Kidney (tissue), 14 donors: ENCODE results near the gene CDK13. TPM values are rescaled to one million over a fixed set of nuclear protein-coding genes. Genes with fewer than 3 reads are reported as not detected.
"Not testable (repeated sequence)": the region's sequence is repeated elsewhere in the genome, so short reads cannot be mapped to it uniquely, and the experiment has no call there.

Source experiments
- DNase-seq, 5 donors: peaks; one replicate each; pipeline ENCODE4 v3.0.0-alpha.2; 2013 to 2020
- FAIRE-seq: peaks from 2 replicates; lab custom pipeline; 2012; peaks lifted over from hg19 to GRCh38; lab: Jason Lieb, UNC
- H3K27ac ChIP-seq, 2 donors: one replicate each; pipeline ENCODE4 v1.7.0; 2013; ENCODE audit warnings: low read depth in 2 of 2, low read length in 2 of 2, inconsistent platforms in 1 of 2
- H3K27me3 ChIP-seq: one replicate; pipeline ENCODE4 v1.7.1; 2013; ENCODE audit warnings: low read length, inconsistent platforms; ENCODE audit not compliant: control insufficient read depth, insufficient read depth
- H3K36me3 ChIP-seq, 3 donors: one replicate each; pipeline versions ENCODE4 v1.7.0 to v1.7.1; 2013; ENCODE audit warnings: low read length in 3 of 3, control low read depth in 1 of 3, inconsistent platforms in 1 of 3; ENCODE audit not compliant: insufficient read depth in 3 of 3, control insufficient read depth in 2 of 3
- H3K4me1 ChIP-seq, 3 donors: one replicate each; pipeline versions ENCODE4 v1.7.0 to v1.7.1; 2013; ENCODE audit warnings: low read length in 3 of 3, inconsistent platforms in 1 of 3, low read depth in 1 of 3; ENCODE audit not compliant: control insufficient read depth in 2 of 3, insufficient read depth in 2 of 3
- H3K4me3 ChIP-seq, 3 donors: one replicate each; pipeline versions ENCODE4 v1.7.0 to v1.8.1; 2013; ENCODE audit warnings: low read length in 3 of 3, control low read depth in 1 of 3, inconsistent platforms in 1 of 3
- H3K9ac ChIP-seq, 3 donors: one replicate each; pipeline versions ENCODE4 v1.7.0 to v1.7.1; 2013; ENCODE audit warnings: low read length in 3 of 3, control low read depth in 1 of 3, inconsistent platforms in 1 of 3
- H3K9me3 ChIP-seq, 3 donors: one replicate each; pipeline versions ENCODE4 v1.7.0 to v1.7.1; 2013; ENCODE audit warnings: low read length in 3 of 3, control low read depth in 1 of 3, inconsistent platforms in 1 of 3; ENCODE audit not compliant: control insufficient read depth in 2 of 3, insufficient read depth in 1 of 3
- intact Hi-C: fragments of 100-400 bp; cut with DNase I; formaldehyde crosslinking; loops from one replicate; pipeline ENCODE4 v1.11.1; 2022
- polyA plus RNA-seq: library from polyadenylated mRNA; stranded (reverse); fragments of 350-450 nt; fragmentation: Illumina TruSeq; extraction: RNeasy Lipid Tissue Mini Kit (QIAGEN cat#74804); gene quantifications from one replicate; pipeline ENCODE4 v1.2.3, GENCODE V29; 2014; ENCODE audit warnings: low read depth, low replicate concordance; ENCODE audit not compliant: insufficient read depth
- total RNA-seq: library from RNA; stranded (reverse); fragmentation: NEBNext Ultra II Directional; extraction: Animal tissue kit (Norgen Biotek cat#: 25700); gene quantifications from one replicate; pipeline ENCODE4 v1.2.1, GENCODE V29; 2021
- TF ChIP-seq, protein P1 (sequence below): IDR thresholded peaks from 3 replicates; pipeline ENCODE4 v1.5.1; 2012; ENCODE audit warnings: mild to moderate bottlenecking, moderate library complexity, borderline replicate concordance; ENCODE audit not compliant: insufficient read depth; ENCODE audit errors: extremely low read depth
- donor health status: control.
- donor health status: control.
- donor health status: control.
- donor health status: control.
- donor health status: control.
- donor health status: DM: yes; HTN: yes; CAD: no.
- donor health status: Normal renal cell carcinoma (clear cell type).

Gene CDK13
- total and polyA plus RNA-seq, 2 donors from 2014 or later, result 15.5 to 50.9 TPM

DNA sequence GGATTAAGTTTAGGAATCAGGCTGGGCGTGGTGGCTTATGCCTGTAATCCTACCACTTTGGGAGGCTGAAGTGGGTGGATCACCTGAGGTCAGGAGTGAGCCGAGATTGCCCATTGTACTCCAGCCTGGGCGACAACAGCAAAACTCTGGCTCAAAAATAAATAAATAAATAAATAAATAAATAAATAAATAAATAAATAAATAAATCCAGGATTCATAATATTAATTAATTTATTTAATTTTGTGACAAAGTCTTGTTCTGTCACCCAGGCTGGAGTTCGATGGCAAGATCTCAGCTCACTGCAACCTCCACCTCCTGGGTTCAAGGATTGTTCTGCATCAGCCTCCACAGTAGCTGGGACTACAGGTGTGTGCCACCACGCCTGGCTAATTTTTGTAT is 188.9 kb downstream of the CDK13 start:
- TF ChIP-seq, protein P1, sequence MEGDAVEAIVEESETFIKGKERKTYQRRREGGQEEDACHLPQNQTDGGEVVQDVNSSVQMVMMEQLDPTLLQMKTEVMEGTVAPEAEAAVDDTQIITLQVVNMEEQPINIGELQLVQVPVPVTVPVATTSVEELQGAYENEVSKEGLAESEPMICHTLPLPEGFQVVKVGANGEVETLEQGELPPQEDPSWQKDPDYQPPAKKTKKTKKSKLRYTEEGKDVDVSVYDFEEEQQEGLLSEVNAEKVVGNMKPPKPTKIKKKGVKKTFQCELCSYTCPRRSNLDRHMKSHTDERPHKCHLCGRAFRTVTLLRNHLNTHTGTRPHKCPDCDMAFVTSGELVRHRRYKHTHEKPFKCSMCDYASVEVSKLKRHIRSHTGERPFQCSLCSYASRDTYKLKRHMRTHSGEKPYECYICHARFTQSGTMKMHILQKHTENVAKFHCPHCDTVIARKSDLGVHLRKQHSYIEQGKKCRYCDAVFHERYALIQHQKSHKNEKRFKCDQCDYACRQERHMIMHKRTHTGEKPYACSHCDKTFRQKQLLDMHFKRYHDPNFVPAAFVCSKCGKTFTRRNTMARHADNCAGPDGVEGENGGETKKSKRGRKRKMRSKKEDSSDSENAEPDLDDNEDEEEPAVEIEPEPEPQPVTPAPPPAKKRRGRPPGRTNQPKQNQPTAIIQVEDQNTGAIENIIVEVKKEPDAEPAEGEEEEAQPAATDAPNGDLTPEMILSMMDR, result no peak
- Histone ChIP-seq H3K27ac (no peak overlapping the region), H3K4me3 (no peak overlapping the region), H3K9me3 (no peaks in the 10 kb centered on the region), H3K27me3 (no peaks in the 10 kb centered on the region), H3K4me1 (no peaks in the 10 kb centered on the region), H3K36me3 (no peaks in the 10 kb centered on the region), H3K9ac (no peak overlapping the region)
- FAIRE-seq (no peak), DNase-seq (no peak)
- intact Hi-C loops, result no loop called here

DNA sequence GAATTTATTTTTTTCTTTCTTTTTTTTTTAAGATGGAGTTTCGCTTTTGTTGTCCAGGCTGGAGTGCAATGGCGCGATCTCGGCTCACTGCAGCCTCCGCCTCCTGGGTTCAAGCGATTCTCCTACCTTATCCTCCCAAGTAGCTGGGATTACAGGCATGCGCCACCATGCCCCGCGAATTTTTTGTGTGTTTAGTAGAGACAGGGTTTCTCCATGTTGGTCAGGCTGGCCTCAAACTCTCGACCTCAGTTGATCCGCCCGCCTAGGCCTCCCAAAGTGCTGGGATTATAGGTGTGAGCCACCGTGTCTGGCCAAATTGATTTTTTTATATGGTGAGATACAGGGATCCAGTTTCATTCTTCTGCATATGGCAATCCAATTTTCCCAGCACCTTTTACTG is 189.8 kb downstream of the CDK13 start:
- H3K9me3 ChIP-seq, intact Hi-C loops, H3K27me3 ChIP-seq, H3K27ac ChIP-seq, H3K36me3 ChIP-seq, FAIRE-seq, H3K4me3 ChIP-seq, H3K4me1 ChIP-seq, DNase-seq, H3K9ac ChIP-seq: not testable (repeated sequence)

DNA sequence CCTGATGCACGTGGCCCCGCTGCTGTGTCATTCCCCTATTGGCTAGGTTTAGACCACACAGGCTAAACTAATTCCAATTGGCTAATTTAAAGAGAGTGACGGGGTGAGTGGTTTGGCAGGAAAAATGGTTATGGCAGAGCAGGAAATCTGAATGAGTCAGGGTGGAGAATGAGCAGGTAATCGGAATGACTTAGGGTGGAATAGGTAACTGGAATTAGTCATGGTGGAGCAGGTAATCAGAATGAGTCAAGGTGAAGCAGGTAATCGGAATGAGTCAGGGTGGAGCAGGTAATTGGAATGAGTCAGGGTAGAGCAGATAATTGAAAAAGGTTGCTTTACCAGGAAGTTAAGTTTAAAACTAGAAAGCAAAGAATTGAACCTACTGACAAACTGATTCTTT is 191.9 kb downstream of the CDK13 start:
- H3K4me3 ChIP-seq, DNase-seq, H3K4me1 ChIP-seq, intact Hi-C loops, H3K27me3 ChIP-seq, H3K9me3 ChIP-seq, FAIRE-seq, H3K36me3 ChIP-seq, H3K9ac ChIP-seq, H3K27ac ChIP-seq: not testable (repeated sequence)

DNA sequence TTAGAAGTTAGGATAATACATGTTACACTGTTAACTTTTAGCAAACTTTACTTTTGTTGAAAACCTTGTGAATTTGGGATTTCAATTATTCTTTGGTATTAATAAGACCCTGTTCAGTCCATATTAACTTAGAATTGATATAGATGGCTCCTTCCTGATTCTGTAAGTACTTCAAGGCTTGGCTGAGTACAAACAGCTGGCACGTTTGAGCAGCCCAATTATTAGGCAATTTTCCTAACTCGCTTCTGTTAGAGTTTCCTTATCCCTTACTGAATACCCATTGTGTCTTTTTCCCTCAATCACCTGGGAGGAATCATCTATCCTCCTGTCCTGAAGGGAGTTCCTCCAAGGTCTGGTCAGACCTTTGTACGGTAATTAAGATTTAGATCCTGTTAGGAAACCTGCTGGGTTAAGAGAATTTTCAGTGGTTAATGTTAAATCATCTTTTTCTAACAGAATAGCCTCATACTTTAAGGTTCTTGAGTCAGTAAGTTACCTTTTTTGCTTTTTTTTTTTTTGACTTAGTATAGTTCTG is 195.6 kb downstream of the CDK13 start:
- intact Hi-C loops, H3K4me1 ChIP-seq, H3K27me3 ChIP-seq, H3K9me3 ChIP-seq, H3K9ac ChIP-seq, H3K27ac ChIP-seq, H3K36me3 ChIP-seq, DNase-seq: not testable (repeated sequence)
- peak; percentile 46 for FAIRE-seq
- peak overlapping the region in 1 of 3 donors; percentile 35 for H3K4me3 ChIP-seq

DNA sequence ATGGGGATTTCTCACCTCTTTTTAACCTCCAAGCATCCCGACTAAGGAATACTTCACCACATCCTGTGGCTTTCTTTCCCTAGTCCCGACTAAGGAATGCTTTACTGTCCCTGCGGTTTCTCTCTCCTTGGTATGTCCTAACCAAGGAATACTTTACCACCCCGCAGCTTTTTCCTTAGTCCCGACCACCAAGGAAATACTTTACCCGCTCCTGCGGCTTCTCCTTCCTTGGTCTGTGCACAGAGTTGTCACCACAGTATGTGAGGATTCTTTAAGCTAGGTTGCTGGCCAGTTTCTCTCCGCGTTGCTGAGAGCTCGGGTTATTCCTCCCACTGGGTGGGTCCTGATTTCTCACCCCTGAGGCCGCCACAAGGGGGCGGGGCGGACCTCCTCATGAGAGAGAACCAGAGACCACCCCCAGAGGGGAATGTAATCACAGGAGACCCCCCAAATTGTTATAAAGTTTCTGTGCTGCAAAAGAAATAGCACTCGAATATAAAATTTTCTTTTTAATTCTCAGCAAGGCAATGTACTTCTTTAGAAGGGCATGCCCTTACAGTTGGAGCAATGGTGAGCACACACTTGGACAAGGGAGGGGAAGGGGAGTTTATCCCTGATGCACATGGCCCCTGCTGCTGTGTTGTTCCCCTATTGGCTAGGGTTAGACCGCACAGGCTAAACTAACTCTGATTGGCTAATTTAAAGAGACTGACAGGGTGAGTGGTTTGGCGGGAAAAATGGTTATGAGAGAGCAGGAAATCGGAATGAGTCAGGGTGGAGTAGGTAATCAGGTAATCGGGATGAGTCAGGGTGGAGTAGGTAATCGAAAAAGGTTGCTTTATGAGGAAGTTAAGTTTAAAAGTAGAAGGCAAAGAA is 197.6 kb downstream of the CDK13 start:
- intact Hi-C loops, result no loop called here

DNA sequence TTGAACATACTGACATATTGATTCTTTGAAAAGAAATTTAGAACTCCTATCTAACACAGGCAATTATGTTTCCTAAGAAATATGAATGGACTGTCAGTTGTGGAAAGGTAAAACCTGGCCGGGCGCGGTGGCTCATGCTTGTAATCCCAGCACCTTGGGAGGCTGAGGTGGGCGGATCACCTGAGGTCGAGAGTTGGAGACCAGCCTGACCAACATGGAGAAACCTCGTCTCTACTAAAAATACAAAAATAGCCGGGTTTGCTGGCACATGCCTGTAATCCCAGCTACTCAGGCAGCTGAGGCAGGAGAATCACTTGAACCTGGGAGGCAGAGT is 198.2 kb downstream of the CDK13 start:
- DNase-seq, H3K4me3 ChIP-seq, FAIRE-seq, H3K27me3 ChIP-seq, H3K36me3 ChIP-seq, intact Hi-C loops, H3K4me1 ChIP-seq, H3K9ac ChIP-seq, H3K27ac ChIP-seq, H3K9me3 ChIP-seq: not testable (repeated sequence)

More for the DNA sequence above, 197.6 kb downstream of the CDK13 start:
- Histone ChIP-seq H3K36me3 (no peaks in the 10 kb centered on the region), H3K9ac (no peak overlapping the region), H3K9me3 (no peaks in the 10 kb centered on the region), H3K27ac (no peak overlapping the region), H3K4me1 (peaks cover 0 to 9% (median 0%) of the 10 kb centered on the region in 3 donors), H3K4me3 (no peak overlapping the region), H3K27me3 (no peaks in the 10 kb centered on the region)
- no peak for FAIRE-seq
- TF ChIP-seq, protein P1, result no peak
- no peak for DNase-seq
